ENCODE data around the gene RFTN1.
"Not testable (repeated sequence)": the region's sequence is repeated elsewhere in the genome, so short reads cannot be mapped to it uniquely, and the experiment has no call there.

The RFTN1 gene

DNA sequence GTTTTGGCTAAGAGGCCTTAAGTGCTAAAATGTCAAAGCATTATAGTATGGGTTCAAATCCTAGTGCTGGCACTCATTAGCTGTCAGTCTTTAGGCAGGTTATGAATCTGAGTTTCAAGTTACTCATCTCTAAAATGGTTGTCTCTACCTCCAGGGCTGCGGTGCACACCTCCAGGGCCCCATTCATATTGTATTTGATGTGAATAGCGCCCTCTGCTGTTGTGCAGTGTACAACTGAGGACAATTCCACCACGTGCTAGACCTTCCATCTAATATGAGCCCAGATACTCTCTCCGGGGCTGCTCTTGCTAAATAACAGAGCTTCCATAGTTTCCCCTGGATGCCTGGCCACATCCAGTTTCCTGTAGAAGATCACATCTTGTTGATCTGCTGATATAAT is 194.2 kb downstream of the RFTN1 start:
- peak; percentile 79 for DNase-seq

DNA sequence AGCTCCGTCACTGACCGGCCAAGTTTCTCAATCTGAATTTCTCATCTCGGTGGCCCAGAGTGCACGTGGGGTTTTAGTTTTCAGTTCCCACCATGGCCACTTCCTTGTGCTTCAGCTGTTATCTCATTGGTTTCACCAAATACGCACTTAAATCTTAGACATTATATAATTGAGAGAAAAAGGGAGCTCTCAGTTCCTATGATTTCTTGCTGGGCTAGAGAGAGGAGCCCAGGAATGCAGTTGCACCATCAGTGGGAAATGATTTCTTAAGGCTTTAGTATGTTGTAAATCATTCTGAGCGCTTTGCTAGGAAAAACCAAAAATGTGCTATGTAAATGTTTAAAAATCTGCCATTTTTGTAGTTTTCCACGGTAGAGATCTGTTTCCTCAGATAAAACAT is 195.3 kb downstream of the RFTN1 start:
- no peak for DNase-seq

DNA sequence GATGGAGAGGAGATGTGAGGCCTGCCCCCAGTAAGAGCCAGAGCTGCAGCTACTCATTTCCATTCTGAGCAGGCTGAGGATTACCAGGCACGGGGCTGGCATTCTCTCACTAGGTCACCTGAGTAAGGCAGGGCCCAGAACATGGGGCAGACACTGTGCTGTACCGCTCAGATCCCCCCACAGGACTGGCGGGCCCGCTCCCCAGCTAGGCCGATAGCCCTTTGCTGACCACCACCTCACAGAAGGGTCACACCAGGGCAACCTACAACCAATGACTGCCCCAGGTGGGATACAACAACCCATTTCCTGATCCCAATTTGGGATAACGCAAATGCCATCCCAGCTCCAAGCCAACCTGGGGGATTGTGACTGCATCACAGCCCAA is 195.9 kb downstream of the RFTN1 start:
- no peak for DNase-seq

DNA sequence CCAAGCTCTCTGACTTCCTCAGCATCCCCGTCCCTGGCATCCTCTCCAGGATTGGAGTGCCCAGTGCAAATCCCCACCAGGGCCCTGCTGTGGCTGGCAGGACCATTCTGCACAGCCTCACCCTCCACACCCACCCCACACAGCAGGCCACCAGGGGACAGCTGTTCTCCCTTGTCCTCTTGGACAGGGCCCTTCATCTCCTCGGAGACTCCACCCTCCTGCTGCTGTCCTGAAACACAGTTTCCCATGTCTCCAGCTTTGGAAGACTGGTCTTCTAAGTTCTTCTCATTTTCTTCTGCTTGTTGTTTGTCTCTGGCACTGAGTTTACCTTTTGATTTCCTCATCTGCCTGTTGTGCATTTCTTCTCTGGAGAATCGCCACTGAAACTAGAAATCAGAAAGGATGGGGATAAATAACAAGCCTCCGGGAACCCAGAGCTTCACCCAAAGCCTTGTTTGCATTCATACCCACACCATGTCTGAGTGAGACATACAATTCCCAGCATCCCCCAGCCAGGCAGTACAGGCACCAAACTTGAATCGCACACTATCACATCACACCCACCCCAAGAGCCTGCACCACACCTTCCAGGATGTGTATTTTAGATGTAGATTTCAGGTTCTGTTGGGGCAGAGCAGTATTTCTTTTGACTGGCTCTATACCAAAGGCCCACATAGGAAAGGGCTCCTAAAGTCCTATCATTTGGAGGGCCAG is 196.5 kb downstream of the RFTN1 start:
- no peak for DNase-seq

DNA sequence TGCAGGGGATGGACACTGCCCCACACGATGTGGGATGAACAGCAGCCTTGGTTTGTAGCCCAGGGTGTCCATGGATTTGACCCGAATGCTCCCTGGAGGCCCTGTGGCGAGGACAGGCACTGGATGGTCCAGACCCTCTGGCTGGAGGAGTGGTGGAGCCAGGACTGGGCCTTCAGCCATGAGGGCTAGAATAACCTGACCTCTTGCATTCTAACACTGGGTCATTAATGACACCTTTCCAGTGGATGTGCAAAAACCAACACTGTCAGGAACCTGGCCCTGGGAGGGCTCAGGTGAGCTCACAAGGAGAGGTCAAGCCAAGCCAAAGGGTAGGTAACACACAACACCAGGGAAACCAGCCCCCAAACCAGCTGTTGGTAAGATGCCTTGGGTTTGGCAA is 197.1 kb downstream of the RFTN1 start:
- DNase-seq = no peak

DNA sequence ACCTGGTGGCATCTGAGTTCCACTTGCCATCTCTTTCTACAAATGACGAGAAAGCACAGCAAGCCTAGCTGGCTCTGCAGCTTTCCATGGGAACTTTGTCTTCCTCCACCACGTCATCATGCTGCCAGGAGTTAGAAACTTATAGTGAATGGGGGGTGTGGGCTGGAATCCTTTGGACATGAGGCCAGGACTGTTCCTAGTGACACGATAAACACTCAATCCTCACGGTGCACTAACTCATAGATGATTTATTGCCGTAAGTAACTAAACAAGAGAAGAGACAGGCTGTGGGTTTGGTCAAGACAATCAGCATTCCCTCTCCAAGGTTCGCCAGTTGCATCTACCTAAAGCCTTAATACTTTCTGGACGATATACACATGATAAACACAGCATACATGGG is 197.9 kb downstream of the RFTN1 start:
- no peak for DNase-seq

DNA sequence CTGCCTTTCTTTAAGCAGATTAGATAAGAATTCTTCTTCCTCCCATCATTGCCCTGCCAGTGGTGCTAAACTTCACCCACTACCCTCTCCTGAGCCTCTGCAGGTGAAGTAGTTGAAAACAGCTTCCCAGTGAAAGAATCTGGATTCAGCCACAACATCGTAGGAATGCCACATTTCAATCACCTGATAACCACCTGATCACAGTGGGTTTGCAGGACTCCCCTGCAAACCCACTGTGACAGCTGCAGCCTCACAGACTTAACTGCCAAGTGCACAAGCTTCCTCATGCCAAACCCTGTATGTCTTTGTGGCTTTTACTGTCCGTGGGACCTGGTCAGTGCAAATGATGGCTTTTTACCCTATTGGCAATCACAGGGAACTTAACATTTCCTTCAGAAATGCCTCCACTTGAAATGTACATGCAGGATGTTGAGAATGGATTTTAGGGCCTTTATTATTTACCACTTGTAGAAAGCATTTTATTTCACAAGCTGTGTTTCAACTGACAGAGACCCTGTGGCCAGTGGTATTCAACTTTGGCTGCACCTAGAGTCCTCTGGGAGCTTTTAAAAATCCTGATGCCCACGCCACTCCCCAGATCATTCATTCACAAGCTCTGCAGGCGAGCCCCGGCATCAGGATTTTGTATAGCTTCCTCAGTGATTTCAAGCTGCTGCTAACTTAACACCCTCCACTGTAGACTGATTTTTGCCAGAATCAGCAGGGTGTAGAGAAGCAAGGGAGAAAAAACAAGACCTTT is 199.4 kb downstream of the RFTN1 start:
- no peak for DNase-seq

DNA sequence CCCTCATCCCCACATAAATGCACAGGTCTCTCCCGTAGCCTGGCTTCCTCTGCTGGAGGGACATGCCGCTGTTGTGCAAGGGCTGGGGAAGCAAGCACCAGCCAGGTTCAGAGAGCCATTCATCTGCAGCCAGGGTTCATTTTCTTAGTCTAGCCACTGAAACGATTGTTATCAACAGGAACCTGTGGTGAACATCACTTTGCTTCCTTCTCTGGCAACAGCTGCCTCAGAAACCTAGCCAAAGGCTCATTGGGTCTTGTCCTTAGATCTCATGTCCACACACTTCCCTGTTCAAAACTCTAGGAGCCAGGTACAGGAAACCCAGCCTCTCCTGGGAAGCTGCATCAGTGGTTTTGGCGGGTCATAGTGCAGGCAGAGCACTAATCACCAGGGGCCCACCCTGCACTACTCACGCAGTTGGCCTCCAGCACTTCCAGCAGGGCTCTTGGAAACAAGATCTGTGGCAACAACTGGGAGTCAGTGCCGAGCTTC is 201.5 kb downstream of the RFTN1 start:
- DNase-seq = peak; percentile 55

DNA sequence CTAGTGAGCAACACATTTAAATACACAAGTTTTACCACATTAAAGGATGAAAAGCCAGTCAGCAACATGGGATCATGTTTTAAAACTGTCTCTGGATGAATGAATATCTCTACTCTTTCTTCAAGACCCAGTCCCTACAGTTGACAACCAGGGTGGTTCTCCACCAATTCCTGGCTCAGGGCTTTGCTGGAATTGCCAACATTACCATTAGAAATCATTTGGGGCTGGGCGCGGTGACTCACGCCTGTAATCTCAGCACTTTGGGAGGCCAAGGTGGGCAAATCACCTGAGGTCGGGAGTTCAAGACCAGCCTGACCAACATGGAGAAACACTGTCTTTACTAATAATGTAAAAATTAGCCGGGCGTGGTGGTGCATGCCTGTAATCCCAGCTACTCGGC is 203.0 kb downstream of the RFTN1 start:
- DNase-seq = not testable (repeated sequence)

DNA sequence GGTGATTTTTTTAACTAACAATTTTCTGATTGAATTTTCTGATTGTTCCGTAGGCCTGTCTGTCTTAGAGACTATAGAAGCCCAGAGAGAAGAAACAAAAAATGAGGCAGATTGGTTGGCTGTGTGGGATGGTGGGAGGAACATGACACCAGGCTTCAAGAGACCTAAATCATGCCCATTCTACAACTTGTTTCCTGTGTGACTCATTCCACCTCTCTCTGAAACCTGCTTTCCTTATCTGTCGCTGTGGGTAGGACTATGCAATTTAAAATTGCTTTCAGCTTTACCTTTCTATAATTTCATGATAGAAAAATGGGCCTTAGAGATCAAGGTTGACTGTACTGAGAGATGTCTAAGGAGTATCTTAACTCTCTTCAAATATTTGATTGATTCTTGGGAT is 203.9 kb downstream of the RFTN1 start:
- peak; percentile 49 for DNase-seq

DNA sequence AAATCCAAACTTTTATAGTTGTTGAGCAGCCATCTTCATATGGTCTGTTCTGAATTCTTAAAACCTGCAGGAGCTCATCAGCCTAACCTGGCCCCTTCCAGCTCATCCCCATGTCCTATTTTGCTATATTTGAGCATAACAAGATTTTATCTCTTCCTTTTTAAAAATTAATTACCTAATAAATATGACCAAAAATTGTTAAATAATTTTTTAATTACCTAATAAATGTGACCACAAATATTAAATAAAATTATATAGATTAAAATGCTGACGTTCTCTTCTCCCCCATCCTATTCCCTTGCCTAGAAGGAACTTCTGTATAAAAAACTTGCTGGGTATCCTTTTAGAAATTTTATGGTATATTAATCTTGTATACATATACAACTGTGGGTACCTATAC is 204.8 kb downstream of the RFTN1 start:
- DNase-seq = no peak

DNA sequence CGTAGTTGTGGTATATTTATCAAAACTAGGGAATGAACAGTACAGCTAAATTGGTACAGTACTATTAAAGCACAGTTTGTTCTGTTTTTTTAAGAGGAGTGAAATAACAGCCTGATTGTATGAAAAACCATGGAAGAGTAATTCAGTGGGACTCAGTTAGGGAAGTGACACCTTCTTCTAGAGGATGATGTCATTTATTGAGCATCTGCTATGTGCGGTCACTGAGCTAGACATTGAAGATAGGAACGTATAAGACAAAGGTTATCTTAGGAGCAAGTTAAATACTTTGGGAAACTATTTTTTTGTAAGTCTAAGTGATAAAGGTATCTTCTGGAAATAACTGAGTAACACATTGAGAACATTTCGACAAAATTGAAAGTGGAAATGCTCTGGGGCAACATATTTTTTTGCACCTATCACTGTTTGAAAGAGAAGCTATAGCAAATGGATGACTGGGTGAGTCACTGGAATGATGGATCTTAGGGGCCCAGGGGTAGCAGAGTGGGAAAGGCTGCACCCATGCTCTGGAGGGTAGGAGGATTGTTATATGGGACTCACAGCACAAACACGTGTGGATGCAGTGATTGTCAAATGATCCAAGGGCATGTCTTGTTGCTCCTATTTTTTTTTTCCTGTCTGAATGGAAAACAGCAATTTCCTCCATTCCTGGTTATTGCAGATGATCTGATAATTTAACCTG is 205.5 kb downstream of the RFTN1 start:
- no peak for DNase-seq

DNA sequence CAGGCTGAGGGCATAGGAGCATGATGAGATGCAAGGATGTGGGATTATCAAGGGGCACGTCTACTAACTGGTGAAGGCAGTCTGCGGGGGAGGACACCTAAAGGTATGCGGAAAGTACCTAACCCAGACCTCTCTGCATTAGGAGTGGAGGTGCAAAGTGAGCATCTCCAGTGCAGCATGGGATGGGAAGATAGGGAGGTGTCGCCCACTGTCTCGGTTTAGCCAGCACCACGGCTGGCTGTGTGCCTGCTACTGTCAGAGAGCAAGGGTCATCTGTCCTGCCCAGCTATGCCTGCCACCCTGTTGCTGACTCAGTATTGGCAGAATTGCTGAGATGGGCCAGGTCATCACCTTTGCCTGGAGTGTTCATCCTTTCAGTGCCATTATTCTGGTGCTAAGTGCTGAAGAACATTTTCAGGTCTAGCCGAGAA is 208.4 kb downstream of the RFTN1 start:
- peak; percentile 46 for DNase-seq

DNA sequence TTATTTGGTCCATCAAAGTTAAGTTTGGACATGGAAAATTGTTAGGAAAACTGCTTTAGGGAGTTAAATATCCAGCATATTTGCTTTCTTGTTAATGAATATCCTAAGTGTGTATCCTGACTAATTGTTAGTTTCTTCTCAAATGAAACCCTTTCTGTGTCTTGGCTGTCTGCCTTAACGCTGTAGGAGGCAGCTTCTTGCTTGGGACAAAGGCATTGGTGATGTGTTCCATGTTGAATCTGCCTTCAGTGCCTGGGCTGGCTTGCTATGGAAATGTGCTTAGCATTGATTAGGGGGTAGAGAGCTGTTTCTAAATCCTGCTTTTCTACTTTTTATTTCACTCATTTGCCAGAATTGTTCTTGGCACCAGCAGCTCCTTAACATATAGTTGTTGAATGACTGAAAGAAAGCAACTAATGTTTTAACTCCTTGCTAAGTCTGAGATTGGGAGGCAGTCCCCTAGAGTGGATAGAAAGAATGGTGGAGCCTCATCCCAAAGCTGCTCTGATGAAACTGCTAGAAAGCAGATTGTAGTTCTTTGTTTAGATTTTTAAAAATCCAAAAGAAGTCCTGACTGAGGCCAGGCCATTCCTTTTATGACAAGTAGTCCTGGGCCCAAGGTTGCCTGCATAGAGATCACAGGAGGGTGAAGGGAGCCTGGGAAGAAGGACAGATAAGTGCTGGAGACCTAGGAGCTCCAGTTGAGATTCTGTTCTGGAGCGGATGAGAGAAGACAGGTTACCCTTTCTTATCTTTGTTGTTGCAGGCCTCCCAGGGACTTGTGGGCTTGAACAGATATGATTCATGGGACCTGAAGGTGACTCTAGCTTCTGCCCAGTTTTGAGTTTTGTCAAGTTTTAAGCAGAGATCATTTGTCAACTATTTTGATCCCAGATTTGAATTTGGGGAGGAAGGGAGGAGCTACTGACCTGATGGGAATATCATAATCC is 209.2 kb downstream of the RFTN1 start:
- DNase-seq = no peak

DNA sequence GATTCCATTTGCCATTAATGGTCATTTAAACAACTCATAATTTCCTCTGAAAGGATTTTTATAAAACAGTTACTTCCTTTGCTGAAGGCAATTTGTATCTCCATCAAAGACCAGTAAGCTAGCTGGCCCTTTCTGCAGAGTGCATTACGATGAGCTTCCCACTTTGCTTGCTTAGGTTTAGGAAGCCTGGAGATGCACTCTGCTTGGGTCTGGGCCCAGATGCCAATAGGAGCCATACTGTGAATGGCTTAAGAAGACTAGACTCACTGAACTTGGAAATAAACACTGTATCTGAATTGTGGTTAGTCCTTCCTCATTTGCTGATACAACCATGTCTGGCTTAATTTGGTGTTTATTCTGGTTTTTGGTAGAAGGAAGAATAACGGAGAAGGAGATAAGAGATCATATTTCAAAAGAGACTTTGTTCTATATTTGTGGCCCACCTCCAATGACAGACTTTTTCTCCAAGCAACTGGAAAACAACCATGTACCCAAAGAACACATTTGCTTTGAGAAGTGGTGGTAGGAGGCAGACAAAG is 210.4 kb downstream of the RFTN1 start:
- DNase-seq = no peak

DNA sequence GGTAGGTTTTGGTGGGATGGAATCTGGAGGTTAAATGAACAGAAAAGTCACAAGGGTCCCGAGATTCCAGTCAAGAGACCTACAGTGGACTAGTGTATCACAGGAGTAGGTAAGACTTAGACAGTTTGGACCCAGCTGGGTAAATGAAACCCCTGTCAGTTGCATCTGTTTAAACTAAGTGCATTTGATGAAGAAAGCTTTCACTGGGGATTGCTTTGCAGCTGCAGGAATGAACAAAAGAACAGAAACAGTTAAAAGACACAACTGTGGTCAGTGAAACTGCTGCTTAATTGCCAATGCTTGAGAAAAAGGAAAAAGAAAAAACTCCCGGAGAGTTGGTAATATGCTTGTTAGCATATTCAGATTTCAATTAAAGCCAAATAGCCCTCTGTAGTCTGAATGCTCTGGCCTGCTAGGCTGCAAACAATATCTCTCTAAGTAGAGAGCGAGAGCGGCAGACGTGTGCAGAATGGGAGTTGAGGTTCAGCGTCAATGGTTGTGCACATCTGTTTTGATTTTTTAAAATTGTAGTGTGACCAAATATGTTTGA is 211.3 kb downstream of the RFTN1 start:
- no peak for DNase-seq

DNA sequence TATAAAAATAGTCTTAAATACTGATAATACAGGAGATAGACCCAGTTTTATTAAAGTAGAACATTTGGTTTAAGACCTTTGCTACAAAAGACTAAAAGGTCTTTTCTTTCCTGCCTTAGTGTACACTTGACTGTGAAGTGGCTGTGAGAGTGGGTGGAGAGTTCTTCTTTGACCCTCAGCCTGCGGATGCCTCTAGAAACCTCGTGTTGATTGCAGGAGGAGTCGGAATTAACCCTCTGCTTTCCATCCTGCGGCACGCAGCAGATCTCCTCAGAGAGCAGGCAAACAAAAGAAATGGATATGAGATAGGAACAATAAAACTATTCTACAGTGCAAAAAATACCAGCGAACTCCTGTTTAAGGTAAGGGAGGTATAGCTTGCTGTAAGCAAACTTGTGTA is 212.0 kb downstream of the RFTN1 start:
- DNase-seq = no peak

DNA sequence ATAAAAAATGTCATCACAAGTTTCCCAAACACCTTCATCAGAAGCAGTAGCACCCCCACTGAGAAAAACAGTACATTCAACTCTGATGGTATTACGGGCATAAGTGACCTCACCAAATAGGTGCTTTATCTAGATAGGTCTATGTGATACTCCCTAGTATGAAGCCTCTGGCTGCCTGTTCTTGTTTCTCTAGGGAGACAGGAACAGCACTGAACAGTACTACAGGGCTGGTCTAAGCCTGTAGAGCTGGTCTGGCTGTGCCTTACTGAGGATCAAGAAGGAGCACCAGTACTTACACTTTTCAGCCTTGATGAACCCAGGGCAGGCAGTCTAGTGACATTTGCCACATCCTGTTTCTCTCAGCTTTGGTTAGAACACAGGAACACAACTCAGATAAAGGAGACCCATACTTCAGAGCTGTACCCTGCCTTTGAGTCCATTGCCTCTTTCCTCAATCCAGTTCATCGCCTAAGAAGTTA is 212.6 kb downstream of the RFTN1 start:
- peak; percentile 41 for DNase-seq

DNA sequence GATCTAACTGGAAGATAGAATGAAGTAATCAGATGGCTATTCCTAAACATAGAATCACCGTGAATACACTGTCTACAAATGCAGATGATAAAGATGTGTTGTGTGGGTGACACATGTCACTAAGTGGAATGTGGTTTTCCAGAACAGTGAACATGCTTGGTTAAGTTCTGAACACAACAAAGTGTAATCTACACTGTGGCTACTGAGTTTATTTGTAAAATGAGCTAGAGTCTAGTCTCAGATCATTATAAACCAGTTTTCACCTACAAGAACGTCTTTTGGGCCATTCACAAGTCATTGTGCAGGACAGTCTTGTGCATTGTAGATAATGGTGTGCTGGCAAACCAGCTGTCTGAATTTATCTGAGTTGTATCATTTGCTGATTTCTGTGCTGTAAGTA is 213.2 kb downstream of the RFTN1 start:
- DNase-seq = no peak

DNA sequence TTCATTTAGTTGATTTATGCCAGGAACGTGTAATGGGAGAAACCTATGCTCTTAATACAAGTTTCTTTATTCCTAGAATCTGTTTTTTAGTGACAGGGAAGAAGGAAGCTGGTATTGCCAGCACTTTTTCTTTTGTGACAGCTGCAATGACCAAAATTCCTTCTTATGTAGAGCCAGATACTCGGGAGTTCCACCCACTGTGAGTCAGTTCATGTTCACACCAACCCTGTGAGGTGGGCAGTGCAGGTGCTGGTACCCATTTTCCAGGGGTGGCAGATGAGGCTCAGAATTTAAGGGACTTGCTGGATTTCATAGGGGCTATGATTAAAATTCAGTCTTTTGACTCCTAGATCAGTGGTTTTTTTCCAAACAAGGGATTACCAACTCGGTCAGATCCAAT is 213.8 kb downstream of the RFTN1 start:
- DNase-seq = no peak

DNA sequence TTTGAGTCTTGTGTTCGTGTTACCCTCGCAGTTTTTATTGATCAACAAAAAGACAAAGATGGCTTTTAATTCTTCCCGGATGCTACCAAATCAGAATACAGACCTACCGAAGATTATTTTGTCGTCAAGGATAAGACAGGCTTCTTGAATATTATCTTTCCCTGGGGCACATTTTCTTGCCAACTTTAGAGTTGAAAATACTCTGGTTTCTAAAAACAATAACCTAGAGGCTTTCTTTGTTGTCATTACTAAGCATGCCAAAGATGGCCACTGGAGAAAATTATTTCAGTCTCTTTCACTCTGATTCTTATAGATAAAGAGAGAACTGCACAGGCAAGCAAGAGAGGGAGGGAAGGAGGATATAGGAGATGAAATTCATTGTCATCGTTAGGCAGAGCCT is 214.6 kb downstream of the RFTN1 start:
- no peak for DNase-seq

Measured in effector CD4-positive, alpha-beta T cell (primary cell).